Panc1 (cell line): ENCODE measurements around the gene MRM1. TPM values are rescaled to one million over a fixed set of nuclear protein-coding genes. Genes with fewer than 3 reads are reported as not detected.

Experiments
- ATAC-seq: fragments of 200-7000 bp; cut with Tn5 transposase; 2 replicates; pipeline ENCODE4 v1.9.1; 2020; ENCODE audit warnings: mild to moderate bottlenecking, moderate library complexity
- BruUV-seq: library from RNA; stranded (reverse); fragments of 400-500 nt; replicated peaks from 2 replicates; lab custom pipeline; 2021; lab: Mats Ljungman, UMichigan
- CTCF ChIA-PET: fragments of 300-600 bp; sonication (Branson Sonifier 250); formaldehyde crosslinking; loops from one replicate; lab custom pipeline; 2022; ENCODE audit warnings: antibody characterized with exemption; lab: Charles Lee
- POLR2A ChIA-PET: fragments of 300-600 bp; sonication (Branson Sonifier 250); formaldehyde crosslinking; loops from one replicate; lab custom pipeline; 2022; ENCODE audit warnings: antibody characterized with exemption; lab: Charles Lee
- DNase-seq: peaks from one replicate; pipeline ENCODE4 v3.0.0-alpha.2; 2010; ENCODE audit warnings: low read depth, low spot score
- H3K27ac ChIP-seq: 2 replicates; pipeline ENCODE4 v1.5.1; 2011; ENCODE audit warnings: mild to moderate bottlenecking, low read length, inconsistent platforms
- H3K27me3 ChIP-seq: fragments of 200-500 bp; sonication (Bioruptor generic); 2 replicates; pipeline ENCODE4 v1.6.0; 2014; ENCODE audit warnings: low read length, inconsistent platforms; ENCODE audit not compliant: control insufficient read depth, insufficient read depth
- H3K36me3 ChIP-seq: fragments of 200-500 bp; sonication (Bioruptor generic); 2 replicates; pipeline ENCODE4 v1.5.1; 2014; ENCODE audit warnings: inconsistent platforms, mild to moderate bottlenecking, low read length, moderate library complexity; ENCODE audit not compliant: control insufficient read depth, insufficient read depth
- H3K4me1 ChIP-seq: 2 replicates; pipeline ENCODE4 v1.5.1; 2011; ENCODE audit warnings: inconsistent platforms, mild to moderate bottlenecking, low read length, moderate library complexity; ENCODE audit not compliant: control insufficient read depth, insufficient read depth
- H3K4me3 ChIP-seq, 2 experiments: 2 replicates each; pipeline ENCODE4 v1.5.1; 2011 to 2012; ENCODE audit warnings: low read depth in 2 of 2, low read length in 2 of 2, mild to moderate bottlenecking in 2 of 2, inconsistent platforms in 1 of 2, moderate library complexity in 1 of 2
- H3K9me3 ChIP-seq: fragments of 200-500 bp; sonication (Bioruptor generic); 2 replicates; pipeline ENCODE4 v1.5.1; 2014; ENCODE audit warnings: low read depth, mild to moderate bottlenecking, inconsistent platforms, low read length, moderate library complexity; ENCODE audit not compliant: control insufficient read depth, insufficient read depth
- POLR2AphosphoS5 ChIP-seq: IDR thresholded peaks from 2 replicates; pipeline ENCODE4 v1.6.1; 2012; ENCODE audit warnings: mild to moderate bottlenecking, low read depth, low read length, moderate library complexity
- SIN3A ChIP-seq: IDR thresholded peaks from 2 replicates; pipeline ENCODE4 v1.6.1; 2012; ENCODE audit warnings: low read depth, mild to moderate bottlenecking, low read length, moderate library complexity, borderline replicate concordance; ENCODE audit not compliant: insufficient read depth
- TCF7L2 ChIP-seq: IDR thresholded peaks from 2 replicates; pipeline ENCODE4 v1.6.1; 2011; ENCODE audit warnings: mild to moderate bottlenecking, low read depth, low read length, inconsistent platforms
- in situ Hi-C: cut with HindIII; loops from 2 replicates; pipeline ENCODE4 v1.10.0; 2016; ENCODE audit warnings: low sequenced_read_pairs, low pct_unique_long_range_greater_than_20kb
- intact Hi-C: fragments of 100-400 bp; cut with micrococcal nuclease; formaldehyde crosslinking; loops from one replicate; pipeline ENCODE4 v1.10.0; 2022; ENCODE audit not compliant: unreplicated experiment
- total RNA-seq: library from RNA; stranded (reverse); gene quantifications from one replicate; pipeline ENCODE4 v1.2.1, GENCODE V29; 2021; ENCODE audit not compliant: unreplicated experiment
- TF ChIP-seq, protein P1 (sequence below), 2 experiments: IDR thresholded peaks; 2 replicates each; pipeline ENCODE4 v1.6.1; 2011 to 2012; ENCODE audit warnings: low read depth in 2 of 2, control low read depth in 1 of 2, low read length in 1 of 2, mild to moderate bottlenecking in 1 of 2, moderate library complexity in 1 of 2; ENCODE audit not compliant: insufficient read depth in 1 of 2
- TF ChIP-seq, protein P2 (sequence below): fragments of 450-650 bp; IDR thresholded peaks from 2 replicates; pipeline ENCODE4 v1.5.1; 2017; ENCODE audit warnings: mild to moderate bottlenecking

MRM1 gene
- total RNA-seq, 1 experiment from 2014 or later: 7.8 TPM

DNA sequence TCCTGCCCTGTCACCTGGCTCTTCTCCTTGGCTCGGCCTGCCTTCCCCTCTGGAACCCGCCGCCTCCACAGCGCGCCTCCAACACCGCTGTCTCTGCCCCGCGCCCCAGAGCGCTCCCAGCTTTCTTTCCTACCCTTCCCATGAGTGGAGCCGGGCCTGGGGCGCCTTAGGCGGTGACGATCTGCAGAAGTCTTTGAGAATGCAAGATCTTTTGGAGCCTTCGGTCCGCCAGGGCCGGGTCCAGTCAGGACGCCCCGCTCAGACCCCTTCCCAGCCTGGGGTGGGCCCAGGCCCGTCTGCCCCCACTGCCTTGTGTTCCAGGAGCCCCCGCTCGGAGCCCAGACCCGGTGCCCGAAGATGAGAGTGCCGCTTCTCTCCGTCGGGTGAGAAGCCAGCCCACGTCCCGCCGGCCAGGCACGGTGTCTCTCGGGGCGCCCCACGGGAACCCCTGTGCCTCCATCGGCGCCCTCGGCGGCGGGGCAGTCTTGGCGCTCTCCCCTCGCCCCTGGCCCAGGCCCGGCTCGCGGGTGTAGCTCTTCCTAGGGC lies 40.0 kb downstream of the MRM1 start:
- Histone ChIP-seq H3K27ac (no peak overlapping the region), H3K4me1 (no peaks in the 10 kb centered on the region), H3K4me3 (peak overlapping the region; percentile 28 to 37; a peak in 3 of 4 replicates), H3K9me3 (no peaks in the 10 kb centered on the region), H3K36me3 (no peaks in the 10 kb centered on the region), H3K27me3 (peaks cover 3% of the 10 kb centered on the region; the same call in 1 of the 2 replicates)
- no peak for TF ChIP-seq TCF7L2
- no peak for TF ChIP-seq POLR2AphosphoS5
- TF ChIP-seq SIN3A: no peak
- TF ChIP-seq, protein P1, sequence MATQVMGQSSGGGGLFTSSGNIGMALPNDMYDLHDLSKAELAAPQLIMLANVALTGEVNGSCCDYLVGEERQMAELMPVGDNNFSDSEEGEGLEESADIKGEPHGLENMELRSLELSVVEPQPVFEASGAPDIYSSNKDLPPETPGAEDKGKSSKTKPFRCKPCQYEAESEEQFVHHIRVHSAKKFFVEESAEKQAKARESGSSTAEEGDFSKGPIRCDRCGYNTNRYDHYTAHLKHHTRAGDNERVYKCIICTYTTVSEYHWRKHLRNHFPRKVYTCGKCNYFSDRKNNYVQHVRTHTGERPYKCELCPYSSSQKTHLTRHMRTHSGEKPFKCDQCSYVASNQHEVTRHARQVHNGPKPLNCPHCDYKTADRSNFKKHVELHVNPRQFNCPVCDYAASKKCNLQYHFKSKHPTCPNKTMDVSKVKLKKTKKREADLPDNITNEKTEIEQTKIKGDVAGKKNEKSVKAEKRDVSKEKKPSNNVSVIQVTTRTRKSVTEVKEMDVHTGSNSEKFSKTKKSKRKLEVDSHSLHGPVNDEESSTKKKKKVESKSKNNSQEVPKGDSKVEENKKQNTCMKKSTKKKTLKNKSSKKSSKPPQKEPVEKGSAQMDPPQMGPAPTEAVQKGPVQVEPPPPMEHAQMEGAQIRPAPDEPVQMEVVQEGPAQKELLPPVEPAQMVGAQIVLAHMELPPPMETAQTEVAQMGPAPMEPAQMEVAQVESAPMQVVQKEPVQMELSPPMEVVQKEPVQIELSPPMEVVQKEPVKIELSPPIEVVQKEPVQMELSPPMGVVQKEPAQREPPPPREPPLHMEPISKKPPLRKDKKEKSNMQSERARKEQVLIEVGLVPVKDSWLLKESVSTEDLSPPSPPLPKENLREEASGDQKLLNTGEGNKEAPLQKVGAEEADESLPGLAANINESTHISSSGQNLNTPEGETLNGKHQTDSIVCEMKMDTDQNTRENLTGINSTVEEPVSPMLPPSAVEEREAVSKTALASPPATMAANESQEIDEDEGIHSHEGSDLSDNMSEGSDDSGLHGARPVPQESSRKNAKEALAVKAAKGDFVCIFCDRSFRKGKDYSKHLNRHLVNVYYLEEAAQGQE (IDR thresholded peaks at IDR 0.05; ENCODE audit: insufficient read depth in 1 of 2, low read depth in 2 of 2, low read length in 1 of 2): no peak
- TF ChIP-seq, protein P2, sequence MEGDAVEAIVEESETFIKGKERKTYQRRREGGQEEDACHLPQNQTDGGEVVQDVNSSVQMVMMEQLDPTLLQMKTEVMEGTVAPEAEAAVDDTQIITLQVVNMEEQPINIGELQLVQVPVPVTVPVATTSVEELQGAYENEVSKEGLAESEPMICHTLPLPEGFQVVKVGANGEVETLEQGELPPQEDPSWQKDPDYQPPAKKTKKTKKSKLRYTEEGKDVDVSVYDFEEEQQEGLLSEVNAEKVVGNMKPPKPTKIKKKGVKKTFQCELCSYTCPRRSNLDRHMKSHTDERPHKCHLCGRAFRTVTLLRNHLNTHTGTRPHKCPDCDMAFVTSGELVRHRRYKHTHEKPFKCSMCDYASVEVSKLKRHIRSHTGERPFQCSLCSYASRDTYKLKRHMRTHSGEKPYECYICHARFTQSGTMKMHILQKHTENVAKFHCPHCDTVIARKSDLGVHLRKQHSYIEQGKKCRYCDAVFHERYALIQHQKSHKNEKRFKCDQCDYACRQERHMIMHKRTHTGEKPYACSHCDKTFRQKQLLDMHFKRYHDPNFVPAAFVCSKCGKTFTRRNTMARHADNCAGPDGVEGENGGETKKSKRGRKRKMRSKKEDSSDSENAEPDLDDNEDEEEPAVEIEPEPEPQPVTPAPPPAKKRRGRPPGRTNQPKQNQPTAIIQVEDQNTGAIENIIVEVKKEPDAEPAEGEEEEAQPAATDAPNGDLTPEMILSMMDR: no peak
- POLR2A ChIA-PET: no interaction called here
- CTCF ChIA-PET: interaction anchor here (0.6 kb wide), 1 partner anchor 340 kb away, joined by 6 read pairs; no protein-coding TSS in a partner anchor
- DNase-seq (no peak), ATAC-seq (no peak)
- no TSS peak for BruUV-seq
- intact Hi-C loops: no loop called here
- in situ Hi-C loops: no loop called here

DNA sequence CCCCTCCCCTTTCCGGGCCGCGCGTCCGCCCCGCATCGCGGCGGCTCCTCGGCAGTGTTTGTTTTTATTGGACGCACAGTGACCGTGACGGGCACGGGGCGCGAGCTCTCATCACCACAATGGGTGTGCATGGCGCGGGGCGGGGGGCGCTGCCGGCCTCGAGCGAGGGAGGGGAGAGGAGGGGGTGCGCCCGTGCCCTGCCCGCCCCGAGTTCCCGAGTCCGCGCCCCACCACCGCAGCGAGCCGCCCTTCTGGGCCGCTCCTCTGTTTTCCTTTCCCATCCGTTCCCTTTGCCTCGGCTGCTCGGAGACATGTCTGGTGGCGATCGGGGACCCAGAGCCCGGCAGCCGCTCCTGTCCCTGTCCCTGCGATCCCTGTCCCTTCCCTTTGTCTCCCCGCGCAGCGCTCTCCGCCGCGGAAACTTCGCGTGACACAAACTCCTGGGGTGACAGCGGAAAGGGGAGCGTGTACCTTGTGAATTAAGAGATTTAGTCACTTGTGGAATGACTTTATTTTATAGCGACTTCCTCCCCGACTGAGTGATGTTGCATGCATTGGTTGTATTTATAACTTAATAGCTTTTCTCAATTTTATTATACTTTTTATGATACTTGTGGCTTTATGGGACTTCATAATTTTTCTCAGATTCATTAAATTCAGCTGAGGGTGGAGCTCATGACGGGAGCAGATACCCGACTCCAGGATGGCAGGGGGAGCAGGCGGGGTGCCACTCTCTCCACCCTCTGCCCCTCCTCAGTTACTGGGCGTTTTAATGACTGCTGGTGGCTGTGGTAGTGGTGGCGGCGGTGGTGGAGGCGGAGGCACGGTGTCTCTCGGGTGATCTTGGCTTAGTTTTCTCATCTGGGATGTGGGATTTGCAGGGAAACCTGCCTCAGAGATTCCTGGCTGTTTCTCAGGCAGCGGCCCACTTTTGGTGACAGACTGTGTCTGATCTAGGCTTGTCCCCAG lies 40.8 kb downstream of the MRM1 start:
- H3K9me3 ChIP-seq: no peaks in the 10 kb centered on the region
- H3K27me3 ChIP-seq: peaks cover 3% of the 10 kb centered on the region; the same call in 1 of the 2 replicates
- CTCF ChIA-PET: interaction anchor here (0.6 kb wide), 1 partner anchor 339 kb away, joined by 6 read pairs; no protein-coding TSS in a partner anchor
- in situ Hi-C loops (no loop called here), intact Hi-C loops (no loop called here)
- H3K36me3 ChIP-seq: no peaks in the 10 kb centered on the region
- H3K4me3 ChIP-seq: peak overlapping the region; percentile 28 to 37
- no peak for DNase-seq
- BruUV-seq: no TSS peak
- H3K4me1 ChIP-seq: no peaks in the 10 kb centered on the region
- H3K27ac ChIP-seq: no peak overlapping the region
- ATAC-seq: peak; percentile 67; the same call in 1 of the 2 replicates
- POLR2A ChIA-PET: no interaction called here
- no peak for TF ChIP-seq POLR2AphosphoS5
- TF ChIP-seq, protein P2: no peak
- no peak for TF ChIP-seq SIN3A
- TF ChIP-seq, protein P1 (IDR thresholded peaks at IDR 0.05; ENCODE audit: insufficient read depth in 1 of 2, low read depth in 2 of 2, low read length in 1 of 2): no peak
- no peak for TF ChIP-seq TCF7L2
